ENCODE data around the gene COBLL1. TPM values are rescaled to one million over a fixed set of nuclear protein-coding genes. Genes with fewer than 3 reads are reported as not detected.

The COBLL1 gene
- total RNA-seq, 4 donors from 2014 or later: 41.4 to 66.0 (median 61.9) TPM

DNA sequence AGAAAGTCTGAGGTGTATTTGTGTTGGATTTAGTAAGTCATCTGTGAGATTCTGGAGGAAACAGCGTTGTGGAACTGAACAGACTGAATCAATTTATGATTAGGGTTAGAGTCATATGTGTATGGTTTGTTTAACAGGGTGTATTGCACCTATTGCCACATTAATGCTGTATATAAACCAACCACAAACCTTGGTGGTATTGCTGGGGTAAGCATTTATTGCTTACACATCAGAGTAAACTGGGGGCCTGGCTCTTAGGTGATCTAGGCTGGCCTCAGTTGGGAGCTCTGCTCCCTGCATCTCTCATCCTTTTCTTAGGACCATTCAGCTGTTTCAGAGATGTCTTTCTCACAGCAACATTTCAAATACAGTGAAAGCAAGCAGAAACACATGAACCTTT is 160.6 kb downstream of the COBLL1 start:
- Histone ChIP-seq H3K4me1 (no peaks in the 10 kb centered on the region), H3K4me3 (no peak overlapping the region), H3K36me3 (peaks cover 0 to 5% (median 0%) of the 10 kb centered on the region in 4 donors), H3K9me3 (peaks cover 0 to 6% (median 0%) of the 10 kb centered on the region in 4 donors), H3K27me3 (no peaks in the 10 kb centered on the region), H3K27ac (replicated peaks in 1 of 4) (no peak overlapping the region)
- intact Hi-C loops (cut with DNase I): no loop called here
- no peak for DNase-seq (ENCODE audit: extremely low spot score)
- 87% methylated on average over 1 of the region's 1 CpG for WGBS
- TF ChIP-seq POLR2AphosphoS5 (IDR thresholded peaks at IDR 0.05): no peak
- TF ChIP-seq EP300 (IDR thresholded peaks at IDR 0.05): no peak
- TF ChIP-seq, protein P1, sequence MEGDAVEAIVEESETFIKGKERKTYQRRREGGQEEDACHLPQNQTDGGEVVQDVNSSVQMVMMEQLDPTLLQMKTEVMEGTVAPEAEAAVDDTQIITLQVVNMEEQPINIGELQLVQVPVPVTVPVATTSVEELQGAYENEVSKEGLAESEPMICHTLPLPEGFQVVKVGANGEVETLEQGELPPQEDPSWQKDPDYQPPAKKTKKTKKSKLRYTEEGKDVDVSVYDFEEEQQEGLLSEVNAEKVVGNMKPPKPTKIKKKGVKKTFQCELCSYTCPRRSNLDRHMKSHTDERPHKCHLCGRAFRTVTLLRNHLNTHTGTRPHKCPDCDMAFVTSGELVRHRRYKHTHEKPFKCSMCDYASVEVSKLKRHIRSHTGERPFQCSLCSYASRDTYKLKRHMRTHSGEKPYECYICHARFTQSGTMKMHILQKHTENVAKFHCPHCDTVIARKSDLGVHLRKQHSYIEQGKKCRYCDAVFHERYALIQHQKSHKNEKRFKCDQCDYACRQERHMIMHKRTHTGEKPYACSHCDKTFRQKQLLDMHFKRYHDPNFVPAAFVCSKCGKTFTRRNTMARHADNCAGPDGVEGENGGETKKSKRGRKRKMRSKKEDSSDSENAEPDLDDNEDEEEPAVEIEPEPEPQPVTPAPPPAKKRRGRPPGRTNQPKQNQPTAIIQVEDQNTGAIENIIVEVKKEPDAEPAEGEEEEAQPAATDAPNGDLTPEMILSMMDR (IDR thresholded peaks at IDR 0.05): no peak
- no peak for TF ChIP-seq POLR2A (IDR thresholded peaks at IDR 0.05; ENCODE audit: low read depth)

DNA sequence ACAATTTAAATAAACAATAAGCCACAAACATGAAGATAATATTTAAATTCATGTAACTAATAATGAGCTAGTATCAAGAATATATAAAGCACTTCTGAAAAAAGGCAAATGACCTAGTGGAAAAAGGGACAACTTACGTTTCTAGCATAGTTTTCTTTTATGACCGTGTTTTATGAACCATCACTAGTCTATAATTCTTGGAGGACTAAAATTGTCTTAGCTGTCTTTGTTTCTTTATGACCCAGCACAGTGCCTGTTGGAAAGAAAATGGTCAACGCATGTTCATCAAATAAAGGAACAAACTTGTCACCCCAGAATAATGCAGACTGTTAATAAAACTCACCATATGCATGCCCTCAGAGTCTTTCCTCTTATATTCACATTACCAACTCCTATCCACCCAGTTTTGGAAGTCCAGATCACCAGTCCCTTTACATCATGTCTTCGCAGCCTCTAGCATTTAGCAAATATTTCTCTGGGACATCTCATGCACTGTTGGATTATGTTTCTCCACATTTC is 162.9 kb downstream of the COBLL1 start:
- no peak overlapping the region for H3K4me3 ChIP-seq
- TF ChIP-seq EP300 (IDR thresholded peaks at IDR 0.05) (no peak), POLR2A (IDR thresholded peaks at IDR 0.05; ENCODE audit: low read depth) (no peak), POLR2AphosphoS5 (IDR thresholded peaks at IDR 0.05) (no peak)
- TF ChIP-seq, protein P1 (IDR thresholded peaks at IDR 0.05): no peak
- 94% methylated on average over 4 of the region's 4 CpGs for WGBS
- no peaks in the 10 kb centered on the region for H3K4me1 ChIP-seq
- no peaks in the 10 kb centered on the region for H3K27me3 ChIP-seq
- H3K27ac ChIP-seq (replicated peaks in 1 of 4): no peak overlapping the region
- peaks cover 0 to 6% (median 0%) of the 10 kb centered on the region in 4 donors for H3K9me3 ChIP-seq
- H3K36me3 ChIP-seq: peaks cover 0 to 5% (median 0%) of the 10 kb centered on the region in 4 donors
- intact Hi-C loops (cut with DNase I): no loop called here
- no peak for DNase-seq (ENCODE audit: extremely low spot score)

DNA sequence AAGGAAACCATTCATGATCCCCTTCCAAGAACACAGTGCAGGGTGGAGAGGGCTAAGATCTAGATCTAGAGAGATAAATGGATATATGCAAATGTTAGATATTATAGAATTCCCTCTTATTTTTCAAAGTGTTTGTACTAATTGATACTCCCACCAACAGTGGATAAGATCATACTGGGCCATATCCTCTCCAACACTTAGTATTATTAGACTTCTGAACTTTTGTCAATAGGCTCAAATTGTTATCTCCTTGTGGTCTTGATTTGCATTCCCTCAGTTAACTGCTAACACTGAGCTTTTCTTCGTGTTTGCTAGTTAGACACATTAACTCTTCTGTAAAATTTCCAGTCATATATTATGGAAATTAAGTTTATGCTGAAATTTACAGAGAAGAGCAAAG is 163.9 kb downstream of the COBLL1 start:
- DNase-seq (ENCODE audit: extremely low spot score): no peak
- Histone ChIP-seq H3K27me3 (no peaks in the 10 kb centered on the region), H3K27ac (replicated peaks in 1 of 4) (no peak overlapping the region), H3K4me3 (no peak overlapping the region), H3K9me3 (peaks cover 0 to 6% (median 0%) of the 10 kb centered on the region in 4 donors), H3K36me3 (peaks cover 0 to 5% (median 0%) of the 10 kb centered on the region in 4 donors), H3K4me1 (no peaks in the 10 kb centered on the region)
- TF ChIP-seq POLR2AphosphoS5 (IDR thresholded peaks at IDR 0.05) (no peak), POLR2A (IDR thresholded peaks at IDR 0.05; ENCODE audit: low read depth) (no peak), EP300 (IDR thresholded peaks at IDR 0.05) (no peak)
- TF ChIP-seq, protein P1 (IDR thresholded peaks at IDR 0.05): no peak
- WGBS: 92% methylated on average over 1 of the region's 1 CpG
- intact Hi-C loops (cut with DNase I): no loop called here

DNA sequence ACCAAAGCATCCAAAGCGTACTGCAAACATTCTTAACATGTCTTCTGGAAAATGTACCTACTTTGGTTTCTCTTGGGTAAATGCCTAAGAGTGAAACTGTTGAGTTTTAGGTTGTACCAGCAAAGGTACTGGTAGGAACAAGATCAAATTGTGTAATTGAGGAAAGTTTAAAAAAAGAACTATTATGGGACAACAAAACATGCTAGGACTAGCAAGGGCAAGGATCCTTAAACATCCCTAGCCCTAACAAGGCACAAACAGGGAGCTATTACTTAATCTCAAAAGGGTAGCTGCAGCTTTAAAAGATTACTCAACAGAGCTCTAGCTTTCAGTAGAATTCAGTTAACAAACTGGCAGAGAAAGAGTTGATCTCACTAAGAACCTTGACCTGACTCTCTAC is 164.4 kb downstream of the COBLL1 start:
- H3K4me1 ChIP-seq: no peaks in the 10 kb centered on the region
- no peak overlapping the region for H3K27ac ChIP-seq (replicated peaks in 1 of 4)
- TF ChIP-seq EP300 (IDR thresholded peaks at IDR 0.05) (no peak), POLR2AphosphoS5 (IDR thresholded peaks at IDR 0.05) (no peak), POLR2A (IDR thresholded peaks at IDR 0.05; ENCODE audit: low read depth) (no peak)
- TF ChIP-seq, protein P1 (IDR thresholded peaks at IDR 0.05): no peak
- 95% methylated on average over 1 of the region's 1 CpG for WGBS
- H3K9me3 ChIP-seq: peaks cover 0 to 6% (median 0%) of the 10 kb centered on the region in 4 donors
- peaks cover 0 to 5% (median 0%) of the 10 kb centered on the region in 4 donors for H3K36me3 ChIP-seq
- H3K27me3 ChIP-seq: no peaks in the 10 kb centered on the region
- DNase-seq (ENCODE audit: extremely low spot score): no peak
- intact Hi-C loops (cut with DNase I): no loop called here
- no peak overlapping the region for H3K4me3 ChIP-seq

DNA sequence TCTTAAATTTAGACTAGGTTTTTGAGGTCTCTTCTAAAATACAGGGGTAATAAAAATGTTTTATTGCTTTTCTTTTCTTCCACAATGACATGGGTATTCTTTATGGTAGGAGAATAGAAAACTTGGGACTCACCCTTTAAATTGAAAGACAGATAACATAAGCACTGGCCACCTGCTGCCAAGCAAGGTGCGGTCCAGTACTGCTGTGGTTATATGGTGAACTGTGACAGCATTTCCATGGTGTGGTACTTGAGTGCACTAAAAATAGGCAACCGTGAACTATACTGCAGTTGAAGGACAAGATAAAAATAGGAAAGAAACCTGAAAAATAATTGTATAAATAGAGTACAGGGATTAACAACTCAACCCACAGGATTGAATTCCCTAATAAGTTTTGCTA is 165.9 kb downstream of the COBLL1 start:
- intact Hi-C loops (cut with DNase I): no loop called here
- peaks cover 0 to 4% (median 0%) of the 10 kb centered on the region in 4 donors for H3K4me1 ChIP-seq
- no peaks in the 10 kb centered on the region for H3K27me3 ChIP-seq
- no peak overlapping the region for H3K27ac ChIP-seq (replicated peaks in 1 of 4)
- TF ChIP-seq POLR2A (IDR thresholded peaks at IDR 0.05; ENCODE audit: low read depth): no peak
- TF ChIP-seq POLR2AphosphoS5 (IDR thresholded peaks at IDR 0.05): no peak
- TF ChIP-seq, protein P1 (IDR thresholded peaks at IDR 0.05): no peak
- TF ChIP-seq EP300 (IDR thresholded peaks at IDR 0.05): no peak
- H3K9me3 ChIP-seq: peaks cover 0 to 6% (median 0%) of the 10 kb centered on the region in 4 donors
- DNase-seq (ENCODE audit: extremely low spot score): no peak
- H3K4me3 ChIP-seq: no peak overlapping the region
- H3K36me3 ChIP-seq: peaks cover 0 to 5% (median 0%) of the 10 kb centered on the region in 4 donors
- WGBS: 83% methylated on average over 2 of the region's 2 CpGs
